ENCODE results near the gene C19orf38. TPM values are rescaled to one million over a fixed set of nuclear protein-coding genes. Genes with fewer than 3 reads are reported as not detected.
"Not testable (repeated sequence)": the region's sequence is repeated elsewhere in the genome, so short reads cannot be mapped to it uniquely, and the experiment has no call there.

C19orf38 gene
- polyA plus RNA-seq, 1 of the 3 experiments (the other 2 are of a cell fraction): 0.15 TPM

GRCh38 chr19:10836479-10837330 lies 11.5 kb upstream of the C19orf38 start (continued):
- no peak for TF ChIP-seq RFX5 (IDR thresholded peaks at IDR 0.05; ENCODE audit: low read length)
- no peak for TF ChIP-seq JUND (IDR thresholded peaks at IDR 0.05)
- no peak for TF ChIP-seq CTCF (IDR thresholded peaks at IDR 0.05)
- TF ChIP-seq RAD21 (IDR thresholded peaks at IDR 0.05; ENCODE audit: low read length): no peak
- no peak for TF ChIP-seq SMC3 (IDR thresholded peaks at IDR 0.05; ENCODE audit: low read depth, low read length)
- no peak for TF ChIP-seq FOXM1 (IDR thresholded peaks at IDR 0.05; ENCODE audit: low read depth)
- TF ChIP-seq GABPA (IDR thresholded peaks at IDR 0.05; ENCODE audit: low read depth): no peak
- TF ChIP-seq FOXJ3 (CRISPR knock-in tag; IDR thresholded peaks at IDR 0.05): no peak
- no peak for TF ChIP-seq IRF3 (IDR thresholded peaks at IDR 0.05; ENCODE audit: low read depth, low read length)

DNA sequence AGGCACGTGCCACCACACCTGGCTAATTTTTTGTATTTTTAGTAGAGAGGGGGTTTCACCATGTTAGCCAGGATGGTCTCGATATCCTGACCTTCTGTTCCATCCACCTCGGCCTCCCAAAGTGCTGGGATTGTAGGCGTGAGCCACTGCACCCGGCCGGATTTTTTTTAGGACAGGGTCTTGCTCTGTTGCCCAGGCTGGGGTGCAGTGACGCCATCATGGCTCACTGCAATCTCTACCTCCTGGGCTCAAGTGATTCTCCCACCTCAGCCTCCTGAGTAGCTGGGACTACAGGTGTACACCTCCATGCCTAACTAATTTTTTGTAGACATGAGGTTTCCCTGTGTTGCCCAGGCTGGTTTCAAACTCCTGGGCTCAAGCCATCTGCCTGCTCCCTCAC lies 10.6 kb upstream of the C19orf38 start:
- H3F3A ChIP-seq (replicated peaks; ENCODE audit: insufficient read depth): peaks cover 10% of the 10 kb centered on the region
- H3K4me3 ChIP-seq (ENCODE audit: low read depth in 2 of 2, low read length in 1 of 2); H3K9me2 ChIP-seq; DNase-seq; POLR2A ChIA-PET; H2AFZ ChIP-seq (ENCODE audit: low read depth); H3K4me2 ChIP-seq; H4K20me1 ChIP-seq (ENCODE audit: insufficient read depth); H3K9me3 ChIP-seq; H3K27ac ChIP-seq (ENCODE audit: low read depth in 2 of 2, low read length in 1 of 2); H3K27me3 ChIP-seq (ENCODE audit: insufficient read depth); H3K79me2 ChIP-seq (ENCODE audit: insufficient read depth); H3K36me3 ChIP-seq (replicated peaks in 1 of 2; ENCODE audit: control insufficient read depth in 1 of 2, insufficient read depth in 2 of 2, low read length in 1 of 2); H3K9ac ChIP-seq: not testable (repeated sequence)
- WGBS (ENCODE audit: low lambda C conversion rate): 93% methylated on average over 7 of the region's 7 CpGs
- CTCF ChIA-PET: interaction anchor here (0.8 to 11.1 kb wide), 6 partner anchors 9 to 119 kb away, joined by 3 to 146 read pairs (median 14); partner anchors contain the start of gene DNM2
- H3K4me1 ChIP-seq (ENCODE audit: control insufficient read depth in 1 of 2, insufficient read depth in 2 of 2, low read depth in 1 of 2, low read length in 1 of 2): peaks cover 0 to 13% of the 10 kb centered on the region in 2 experiments; a peak in 1 of 4 replicates

GRCh38 chr19:10838377-10838776 lies 9.8 kb upstream of the C19orf38 start:
- H3K4me2 ChIP-seq: no peak overlapping the region
- CTCF ChIA-PET: interaction anchor here (11.1 kb wide), 1 partner anchor 26 kb away, joined by 146 read pairs; no protein-coding TSS in a partner anchor
- no peak for DNase-seq

More at GRCh38 chr19:10838377-10838776, 9.8 kb upstream of the C19orf38 start:
- peaks cover 0 to 13% of the 10 kb centered on the region in 2 experiments; a peak in 1 of 4 replicates for H3K4me1 ChIP-seq (ENCODE audit: control insufficient read depth in 1 of 2, insufficient read depth in 2 of 2, low read depth in 1 of 2, low read length in 1 of 2)
- H3F3A ChIP-seq (replicated peaks; ENCODE audit: insufficient read depth): peaks cover 8% of the 10 kb centered on the region
- 88% methylated on average over 11 of the region's 11 CpGs for WGBS (ENCODE audit: low lambda C conversion rate)
- no peak overlapping the region for H2AFZ ChIP-seq (ENCODE audit: low read depth)
- 0 out of 2 replicates have a peak, but pooled peaks cover 10% of the 10 kb centered on the region for H3K79me2 ChIP-seq (ENCODE audit: insufficient read depth)
- H3K9ac ChIP-seq: no peak overlapping the region
- H3K36me3 ChIP-seq (replicated peaks in 1 of 2; ENCODE audit: control insufficient read depth in 1 of 2, insufficient read depth in 2 of 2, low read length in 1 of 2): peaks cover 0 to 8% of the 10 kb centered on the region in 2 experiments
- H3K27me3 ChIP-seq (ENCODE audit: insufficient read depth): no peaks in the 10 kb centered on the region
- no peak overlapping the region for H3K27ac ChIP-seq (ENCODE audit: low read depth in 2 of 2, low read length in 1 of 2)
- POLR2A ChIA-PET: no interaction called here
- TF ChIP-seq TAF1 (IDR thresholded peaks at IDR 0.05; ENCODE audit: borderline replicate concordance, low read depth, low read length) (no peak), FOSL2 (IDR thresholded peaks at IDR 0.05; ENCODE audit: borderline replicate concordance, low read depth) (no peak), PBX3 (IDR thresholded peaks at IDR 0.05) (no peak)
- no peak overlapping the region for H3K4me3 ChIP-seq (ENCODE audit: low read depth in 2 of 2, low read length in 1 of 2)
- no peaks in the 10 kb centered on the region for H3K9me2 ChIP-seq
- H3K9me3 ChIP-seq: no peaks in the 10 kb centered on the region
- no peaks in the 10 kb centered on the region for H4K20me1 ChIP-seq (ENCODE audit: insufficient read depth)
